ENCODE results near the gene ZNF575.

GRCh38 chr19:43505941-43506340, 27.0 kb upstream of the ZNF575 start:
- TF ChIP-seq CTCF (optimal IDR thresholded peaks at IDR 0.05 in 1 of 3, IDR thresholded peaks at IDR 0.05 in 1 of 3, conservative IDR thresholded peaks at IDR 0.05 in 1 of 3; ENCODE audit: extremely low read depth in 1 of 3, insufficient read depth in 2 of 3, low read length in 3 of 3): no peak
- no peak for TF ChIP-seq EZH2 (IDR thresholded peaks at IDR 0.05; ENCODE audit: low read length)

All from keratinocyte (primary cell).